Motor neuron (in vitro differentiated cells): Measurements from ENCODE around the gene MYL12B. TPM values are rescaled to one million over a fixed set of nuclear protein-coding genes. Genes with fewer than 3 reads are reported as not detected.
"Not testable (repeated sequence)": the region's sequence is repeated elsewhere in the genome, so short reads cannot be mapped to it uniquely, and the experiment has no call there.

Source experiments
- ATAC-seq, 8 experiments: fragments of 200-7000 bp; cut with Tn5 transposase; replicated peaks in 6 of 8; 2 replicates each; pipeline ENCODE4 v1.8.0; 2021; ENCODE audit warnings: mild to moderate bottlenecking in 8 of 8, moderate library complexity in 8 of 8
- H3K27ac ChIP-seq, 2 donors: fragments of 250-450 bp; sonication (Bioruptor Pico); 2 replicates each; pipeline ENCODE4 v1.9.0; 2021; ENCODE audit warnings: antibody characterized with exemption in 2 of 2, mild to moderate bottlenecking in 2 of 2, moderate library complexity in 1 of 2
- H3K4me1 ChIP-seq, 2 donors: fragments of 250-450 bp; sonication (Bioruptor Pico); replicated peaks in 1 of 2; 2 replicates each; pipeline ENCODE4 v1.6.1; 2021; ENCODE audit warnings: antibody characterized with exemption in 2 of 2, mild to moderate bottlenecking in 2 of 2, moderate library complexity in 1 of 2
- H3K4me3 ChIP-seq, 5 donors: fragments of 250-450 bp; sonication (Bioruptor Pico); 2 replicates each; pipeline ENCODE4 v1.9.0; 2021; ENCODE audit warnings: antibody characterized with exemption in 5 of 5, mild to moderate bottlenecking in 5 of 5, moderate library complexity in 4 of 5
- WGBS, 10 experiments: fragments of 450-650 bp; shearing (Covaris generic); methylation state at CpG; one replicate each; pipeline ENCODE4 v1.0.0; 2022; 5-methylcytosine and 5-hydroxymethylcytosine counted together
- in situ Hi-C, 9 experiments: fragments of 400-800 bp; cut with MboI; loops; one replicate each; pipeline ENCODE4 v1.15.0; 2021; ENCODE audit warnings: low sequenced_read_pairs in 9 of 9, low pct_unique_long_range_greater_than_20kb in 2 of 9; ENCODE audit not compliant: unreplicated experiment in 9 of 9
- total RNA-seq, 8 experiments: library from RNA; unstranded; fragments of 300-600 nt; gene quantifications; 2 replicates each; pipeline versions ENCODE4 v1.2.3 to v1.2.4, GENCODE V29; 2022

MYL12B gene
- total RNA-seq, 8 experiments from 2014 or later = 135 to 392 (median 170) TPM

- peak in 1 of 8 experiments; percentile 70 for ATAC-seq
- in situ Hi-C loops = loop anchor here in 7 of 9 experiments (25.0 kb wide), 4 partner anchors 143 to 568 kb away; no protein-coding TSS in a partner anchor
- H3K4me1 ChIP-seq = no peaks in the 10 kb centered on the region
- 42 to 100% (median 82%) methylated on average over 1 to 3 of the region's 3 CpGs; no CpG with 5 or more reads in 1 of the 10 experiments for WGBS, 10 experiments
- no peak overlapping the region for H3K4me3 ChIP-seq
- no peak overlapping the region for H3K27ac ChIP-seq
Measured at GRCh38 chr18:3294435-3295080, 32.6 kb downstream of the MYL12B start.

- Histone ChIP-seq H3K4me1 (no peaks in the 10 kb centered on the region), H3K4me3 (peak overlapping the region; percentile 1 to 43 (median 26)), H3K27ac (no peak overlapping the region)
- in situ Hi-C loops = loop anchor here in 7 of 9 experiments (25.0 kb wide), 4 partner anchors 140 to 565 kb away; no protein-coding TSS in a partner anchor
- ATAC-seq = peak in 6 of 8 experiments; percentile 89 to 99 (median 94)
- WGBS, 10 experiments = 0 to 94% (median 47%) methylated on average over 1 to 8 of the region's 18 CpGs; no CpG with 5 or more reads in 2 of the 10 experiments
Measured at GRCh38 chr18:3297025-3297984, 35.4 kb downstream of the MYL12B start.

- Histone ChIP-seq H3K27ac (no peak overlapping the region), H3K4me3 (no peak overlapping the region), H3K4me1 (no peaks in the 10 kb centered on the region)
- ATAC-seq = peak in 2 of 8 experiments; percentile 44 to 46
- WGBS, 10 experiments = 83 to 100% (median 100%) methylated on average over 1 of the region's 1 CpG; no CpG with 5 or more reads in 6 of the 10 experiments
- in situ Hi-C loops = no loop called here
Measured at GRCh38 chr18:3304832-3305231, 42.9 kb downstream of the MYL12B start.

GRCh38 chr18:3305354-3305762 is 43.4 kb downstream of the MYL12B start:
- in situ Hi-C loops = no loop called here
- peak in 3 of 8 experiments; percentile 86 to 100 (median 100) for ATAC-seq
- no peaks in the 10 kb centered on the region for H3K4me1 ChIP-seq
- no peak overlapping the region for H3K27ac ChIP-seq
- WGBS, 10 experiments = 0 to 93% (median 49%) methylated on average over 1 to 7 of the region's 7 CpGs
- H3K4me3 ChIP-seq = no peak overlapping the region

- in situ Hi-C loops = no loop called here
- ATAC-seq = peak in 1 of 8 experiments; percentile 7
- 20 to 80% (median 52%) methylated on average over 1 to 8 of the region's 8 CpGs for WGBS, 10 experiments
- no peaks in the 10 kb centered on the region for H3K4me1 ChIP-seq
- H3K27ac ChIP-seq = no peak overlapping the region
- H3K4me3 ChIP-seq = no peak overlapping the region
Measured at GRCh38 chr18:3305933-3306332, 44.0 kb downstream of the MYL12B start.

- Histone ChIP-seq H3K4me3 (no peak overlapping the region), H3K4me1 (no peaks in the 10 kb centered on the region), H3K27ac (no peak overlapping the region)
- in situ Hi-C loops = no loop called here
- ATAC-seq = no peak
- WGBS, 10 experiments = 19 to 100% (median 90%) methylated on average over 1 to 3 of the region's 3 CpGs; no CpG with 5 or more reads in 2 of the 10 experiments
Measured at GRCh38 chr18:3306391-3306790, 44.5 kb downstream of the MYL12B start.

- H3K27ac ChIP-seq = no peak overlapping the region
- H3K4me1 ChIP-seq = peaks cover 0 to 8% of the 10 kb centered on the region in 2 donors
- 10 to 68% (median 44%) methylated on average over 2 to 4 of the region's 4 CpGs; no CpG with 5 or more reads in 2 of the 10 experiments for WGBS, 10 experiments
- ATAC-seq = peak in 1 of 8 experiments; percentile 36
- in situ Hi-C loops = no loop called here
- H3K4me3 ChIP-seq = no peak overlapping the region
Measured at GRCh38 chr18:3313685-3314084, 51.8 kb downstream of the MYL12B start.

- H3K4me1 ChIP-seq, H3K27ac ChIP-seq, ATAC-seq, in situ Hi-C loops, H3K4me3 ChIP-seq: not testable (repeated sequence)
- WGBS, 10 experiments = no CpG with 5 or more reads among the region's 1 CpG
Measured at GRCh38 chr18:3315344-3315743, 53.4 kb downstream of the MYL12B start.

- in situ Hi-C loops = no loop called here
- Histone ChIP-seq H3K27ac (no peak overlapping the region), H3K4me1 (peaks cover 5 to 9% of the 10 kb centered on the region in 2 donors), H3K4me3 (no peak overlapping the region)
- 66 to 94% (median 76%) methylated on average over 1 to 5 of the region's 5 CpGs; no CpG with 5 or more reads in 1 of the 10 experiments for WGBS, 10 experiments
- no peak for ATAC-seq
Measured at GRCh38 chr18:3319399-3319798, 57.5 kb downstream of the MYL12B start.

- no peak overlapping the region for H3K4me3 ChIP-seq
- H3K27ac ChIP-seq = no peak overlapping the region
- peak in 3 of 8 experiments; percentile 50 to 78 (median 58) for ATAC-seq
- WGBS, 10 experiments = 58 to 100% (median 81%) methylated on average over 1 to 2 of the region's 2 CpGs; no CpG with 5 or more reads in 3 of the 10 experiments
- in situ Hi-C loops = no loop called here
- H3K4me1 ChIP-seq = peaks cover 5 to 9% of the 10 kb centered on the region in 2 donors
Measured at GRCh38 chr18:3319894-3320454, 58.0 kb downstream of the MYL12B start.

GRCh38 chr18:3321133-3321812 is 59.3 kb downstream of the MYL12B start:
- in situ Hi-C loops = no loop called here
- ATAC-seq = peak in 1 of 8 experiments; percentile 38
- H3K4me3 ChIP-seq = no peak overlapping the region
- WGBS, 10 experiments = 29 to 100% (median 90%) methylated on average over 1 to 3 of the region's 3 CpGs; no CpG with 5 or more reads in 5 of the 10 experiments
- no peak overlapping the region for H3K27ac ChIP-seq
- peaks cover 5 to 9% of the 10 kb centered on the region in 2 donors for H3K4me1 ChIP-seq

- H3K4me3 ChIP-seq = no peak overlapping the region
- peaks cover 5 to 9% of the 10 kb centered on the region in 2 donors for H3K4me1 ChIP-seq
- in situ Hi-C loops = no loop called here
- H3K27ac ChIP-seq = no peak overlapping the region
- ATAC-seq = peak in 3 of 8 experiments; percentile 34 to 69 (median 61)
- 13 to 54% (median 28%) methylated on average over 2 to 4 of the region's 4 CpGs; no CpG with 5 or more reads in 1 of the 10 experiments for WGBS, 10 experiments
Measured at GRCh38 chr18:3323900-3324299, 62.0 kb downstream of the MYL12B start.
